Gastroesophageal sphincter (tissue), 3 donors: ENCODE data around the gene AGRP.

Experiments used
- CTCF ChIP-seq, 4 experiments: fragments of 200-600 bp in 2 of 4; fragments of 450-650 bp in 2 of 4; sonication (generic) in 1 of 4; IDR thresholded peaks; one replicate each; pipeline ENCODE4 v1.5.1; 2017 to 2019; ENCODE audit warnings: antibody characterized with exemption in 4 of 4, mild to moderate bottlenecking in 2 of 4, moderate library complexity in 2 of 4
- POLR2A ChIP-seq, 2 donors: fragments of 450-650 bp; IDR thresholded peaks; one replicate each; pipeline ENCODE4 v1.6.1; 2017; ENCODE audit warnings: antibody characterized with exemption in 2 of 2, mild to moderate bottlenecking in 2 of 2, moderate library complexity in 1 of 2
- POLR2AphosphoS5 ChIP-seq: sonication (generic); formaldehyde crosslinking; IDR thresholded peaks from one replicate; pipeline ENCODE4 v1.6.1; 2017; ENCODE audit warnings: antibody characterized with exemption

GRCh38 chr16:67483150-67483549 is at the start of gene AGRP:
- TF ChIP-seq CTCF (IDR thresholded peaks at IDR 0.05) (no peak), POLR2AphosphoS5 (no peak), POLR2A (IDR thresholded peaks at IDR 0.05) (no peak)
